LNCAP (cell line): ENCODE results near the gene MFAP2.

Experiments used
- TF ChIP-seq, protein P1 (sequence below): fragments of 450-650 bp; IDR thresholded peaks from 2 replicates; pipeline ENCODE4 v1.5.1; 2017; ENCODE audit warnings: mild to moderate bottlenecking

Gene MFAP2

DNA sequence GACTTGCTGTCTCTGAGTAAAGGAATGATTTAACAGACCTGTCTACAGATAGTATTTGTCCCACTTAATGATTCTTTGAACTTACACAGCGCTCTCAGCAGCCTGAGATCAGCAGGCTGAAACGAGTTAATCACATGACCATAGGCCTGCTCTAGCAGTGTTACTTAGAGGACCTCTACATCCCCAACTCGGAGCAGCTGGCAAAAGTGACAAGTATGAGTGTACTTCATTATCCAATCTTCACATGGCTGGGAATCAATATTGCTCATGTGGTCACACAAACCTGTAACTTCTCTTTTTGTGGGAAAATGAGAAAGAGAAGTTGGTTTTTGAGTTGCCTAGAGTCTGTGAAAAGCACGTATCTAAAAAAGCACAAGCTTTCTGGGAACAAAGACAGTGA is 42.7 kb upstream of the MFAP2 start:
- TF ChIP-seq, protein P1, sequence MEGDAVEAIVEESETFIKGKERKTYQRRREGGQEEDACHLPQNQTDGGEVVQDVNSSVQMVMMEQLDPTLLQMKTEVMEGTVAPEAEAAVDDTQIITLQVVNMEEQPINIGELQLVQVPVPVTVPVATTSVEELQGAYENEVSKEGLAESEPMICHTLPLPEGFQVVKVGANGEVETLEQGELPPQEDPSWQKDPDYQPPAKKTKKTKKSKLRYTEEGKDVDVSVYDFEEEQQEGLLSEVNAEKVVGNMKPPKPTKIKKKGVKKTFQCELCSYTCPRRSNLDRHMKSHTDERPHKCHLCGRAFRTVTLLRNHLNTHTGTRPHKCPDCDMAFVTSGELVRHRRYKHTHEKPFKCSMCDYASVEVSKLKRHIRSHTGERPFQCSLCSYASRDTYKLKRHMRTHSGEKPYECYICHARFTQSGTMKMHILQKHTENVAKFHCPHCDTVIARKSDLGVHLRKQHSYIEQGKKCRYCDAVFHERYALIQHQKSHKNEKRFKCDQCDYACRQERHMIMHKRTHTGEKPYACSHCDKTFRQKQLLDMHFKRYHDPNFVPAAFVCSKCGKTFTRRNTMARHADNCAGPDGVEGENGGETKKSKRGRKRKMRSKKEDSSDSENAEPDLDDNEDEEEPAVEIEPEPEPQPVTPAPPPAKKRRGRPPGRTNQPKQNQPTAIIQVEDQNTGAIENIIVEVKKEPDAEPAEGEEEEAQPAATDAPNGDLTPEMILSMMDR = no peak

GRCh38 chr1:17021896-17022295 is 41.5 kb upstream of the MFAP2 start:
- TF ChIP-seq, protein P1 = no peak

DNA sequence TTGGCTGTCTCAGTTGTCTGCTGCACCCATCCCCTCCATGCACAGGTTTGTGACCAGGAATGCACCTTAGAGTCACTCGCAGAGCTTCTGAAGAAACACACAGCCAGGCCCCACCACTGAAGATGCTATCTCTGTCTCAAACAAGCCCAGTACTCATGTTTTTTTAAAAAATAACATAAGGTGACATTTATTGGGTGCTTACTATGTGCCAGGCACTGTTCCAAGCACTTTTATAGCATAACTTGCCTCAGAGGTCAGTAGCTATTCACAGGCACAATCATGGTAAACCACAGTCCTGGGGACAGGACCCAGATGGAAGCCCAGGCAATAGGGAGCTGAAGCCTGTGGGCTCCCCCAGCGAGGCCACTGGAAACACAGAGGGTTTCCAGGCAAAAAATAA is 40.1 kb upstream of the MFAP2 start:
- TF ChIP-seq, protein P1 = no peak

GRCh38 chr1:17018849-17019248 is 38.4 kb upstream of the MFAP2 start:
- TF ChIP-seq, protein P1 = no peak

DNA sequence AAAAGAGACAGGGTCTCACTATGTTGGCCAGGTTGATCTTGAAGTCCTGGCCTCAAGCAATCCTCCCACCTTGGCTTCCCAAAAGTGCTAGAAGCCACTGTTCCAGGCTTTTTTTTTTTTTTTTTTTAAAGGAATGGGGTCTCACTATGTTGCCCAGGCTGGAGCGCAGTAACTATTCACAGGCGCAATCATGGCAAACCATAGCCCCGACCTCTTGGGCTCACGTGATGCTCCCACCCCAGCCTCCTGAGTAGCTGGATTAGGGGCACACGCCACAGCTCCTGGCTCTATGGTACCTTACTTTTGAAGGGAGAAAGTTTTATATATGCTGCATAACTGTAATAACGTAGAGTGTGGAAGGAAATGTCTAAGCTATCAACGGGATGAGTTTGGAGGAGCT is 37.0 kb upstream of the MFAP2 start:
- TF ChIP-seq, protein P1 = no peak

DNA sequence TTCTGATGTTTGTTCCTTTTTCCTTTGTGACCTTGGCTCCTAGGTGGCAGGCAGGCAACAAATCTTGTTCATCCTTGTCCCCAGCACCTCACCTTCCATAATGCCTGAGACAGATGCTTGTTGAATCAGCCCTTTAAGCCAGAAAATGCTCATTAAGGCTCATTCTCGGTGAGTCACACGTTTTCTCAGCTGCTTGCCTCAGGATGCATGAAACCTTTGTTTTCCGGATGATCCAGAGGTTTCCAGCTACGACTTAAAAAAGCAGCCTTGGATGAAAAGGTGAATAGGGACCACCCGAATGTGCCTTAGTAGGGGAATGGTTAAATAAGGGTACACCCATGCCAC is 35.9 kb upstream of the MFAP2 start:
- TF ChIP-seq, protein P1 = no peak

GRCh38 chr1:17014671-17015567 is 34.5 kb upstream of the MFAP2 start:
- TF ChIP-seq, protein P1 = no peak
